GM19025 (cell line): ENCODE results near the gene CDC14B.
"Not testable (repeated sequence)": the region's sequence is repeated elsewhere in the genome, so short reads cannot be mapped to it uniquely, and the experiment has no call there.

Source experiments
- ATAC-seq: cut with Tn5 transposase; IDR thresholded peaks from one replicate; pipeline ENCODE4 v1.9.1; 2021; ENCODE audit warnings: mild to moderate bottlenecking, low read depth, moderate library complexity; ENCODE audit not compliant: unreplicated experiment

CDC14B gene

DNA sequence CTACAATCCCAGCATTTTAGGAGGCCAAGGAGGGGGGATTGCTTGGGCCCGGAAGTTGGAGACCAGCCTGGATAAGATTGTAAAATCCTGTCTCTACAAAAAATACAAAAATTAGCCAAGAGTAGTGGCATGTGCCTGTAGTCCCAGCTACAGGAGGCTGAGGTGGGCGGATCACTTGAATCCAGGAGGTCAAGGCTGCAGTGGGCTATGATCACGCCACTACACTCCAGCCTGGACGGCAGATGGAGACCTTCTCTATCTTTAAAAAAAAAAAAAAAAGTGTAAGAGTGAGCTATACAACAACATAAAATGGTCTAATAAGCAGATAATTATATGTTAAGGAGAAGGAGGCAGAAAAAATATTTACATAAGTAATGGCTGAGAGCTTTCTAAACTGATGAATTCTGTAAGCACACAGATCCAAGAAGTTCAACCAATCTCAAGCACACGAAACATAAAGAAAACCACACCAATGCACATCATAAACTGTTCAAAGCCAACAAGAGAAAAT is 23.0 kb downstream of the CDC14B start:
- no peak for ATAC-seq

DNA sequence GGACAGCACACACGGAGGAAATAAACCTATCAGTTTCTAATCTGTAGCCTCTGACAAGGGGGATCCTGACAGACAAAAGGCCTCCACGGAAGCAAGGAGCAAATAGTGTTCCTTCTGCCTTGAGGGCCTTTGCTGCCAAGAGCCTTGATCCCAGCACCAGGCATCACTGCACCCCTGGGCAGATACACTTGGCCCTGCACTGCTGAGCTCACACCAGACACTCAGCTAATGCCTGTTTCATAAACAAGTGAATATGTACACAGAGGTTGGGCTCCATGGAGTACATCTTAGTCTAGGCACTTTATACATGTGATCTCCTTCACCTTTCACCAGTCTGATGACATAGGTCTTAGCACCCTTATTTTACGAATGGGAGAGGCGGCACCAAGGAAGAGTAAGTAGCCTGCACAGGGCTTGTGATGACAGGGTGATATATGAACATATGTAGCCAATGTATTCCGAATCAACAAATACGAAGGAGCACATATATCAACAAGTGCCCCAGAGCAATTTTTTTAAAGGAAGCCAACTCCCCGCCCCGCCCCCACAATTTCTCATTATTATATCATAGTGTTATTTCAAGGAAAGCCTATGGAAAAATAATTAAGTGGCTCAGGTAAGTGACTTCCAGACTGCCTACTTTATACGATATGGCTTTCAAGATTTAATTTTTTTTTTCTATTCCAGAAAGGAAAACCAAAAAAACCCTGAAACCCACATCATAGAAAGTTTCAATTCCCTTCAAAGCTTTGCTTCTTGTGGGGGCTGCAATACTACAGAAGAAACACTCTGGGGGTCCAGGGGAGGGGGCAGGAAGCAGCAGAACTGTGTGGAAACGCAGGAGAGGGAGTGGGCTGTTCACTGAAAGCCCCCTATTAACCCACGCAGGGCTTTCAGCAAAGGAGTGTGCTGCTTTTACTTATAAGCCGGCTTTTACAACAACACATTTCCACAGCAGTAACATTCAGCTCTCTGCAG is 32.0 kb downstream of the CDC14B start:
- ATAC-seq = no peak

DNA sequence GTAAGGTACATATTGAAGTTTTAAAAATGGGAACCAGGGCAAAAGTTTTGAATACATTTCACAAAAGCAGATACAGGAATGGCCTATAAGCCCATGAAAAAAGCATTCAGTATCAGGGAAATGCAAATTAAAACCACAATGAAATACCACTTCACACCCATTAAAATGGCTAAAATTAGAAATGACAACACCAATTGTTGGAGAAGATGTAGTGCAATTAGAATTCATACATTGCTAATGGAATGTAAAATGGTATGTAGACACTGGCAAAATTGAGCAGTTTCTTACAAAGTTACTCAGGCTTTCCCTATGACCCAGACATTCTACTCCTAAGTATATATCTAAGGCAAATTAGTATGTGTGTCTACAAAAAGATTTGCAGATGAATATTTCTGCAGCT is 34.2 kb downstream of the CDC14B start:
- no peak for ATAC-seq

DNA sequence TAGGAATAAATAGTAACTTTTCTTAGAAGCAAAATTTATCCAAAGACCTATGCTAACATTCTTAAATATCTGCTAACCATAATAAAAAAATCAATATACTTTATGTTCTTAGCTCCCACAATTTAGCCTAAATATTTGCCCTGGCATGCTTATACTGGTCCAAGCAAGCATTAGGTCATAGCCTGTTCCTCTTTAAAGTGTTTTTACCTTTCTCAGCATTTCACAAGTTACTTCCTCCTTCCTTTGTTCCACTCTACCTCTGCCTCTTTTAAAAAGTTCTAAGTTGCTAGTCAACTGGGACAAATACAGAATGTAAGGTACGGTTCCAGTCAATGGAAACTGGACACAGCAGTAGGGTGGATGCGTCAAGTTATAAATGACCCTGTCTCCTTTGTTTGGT is 37.4 kb downstream of the CDC14B start:
- ATAC-seq = not testable (repeated sequence)

DNA sequence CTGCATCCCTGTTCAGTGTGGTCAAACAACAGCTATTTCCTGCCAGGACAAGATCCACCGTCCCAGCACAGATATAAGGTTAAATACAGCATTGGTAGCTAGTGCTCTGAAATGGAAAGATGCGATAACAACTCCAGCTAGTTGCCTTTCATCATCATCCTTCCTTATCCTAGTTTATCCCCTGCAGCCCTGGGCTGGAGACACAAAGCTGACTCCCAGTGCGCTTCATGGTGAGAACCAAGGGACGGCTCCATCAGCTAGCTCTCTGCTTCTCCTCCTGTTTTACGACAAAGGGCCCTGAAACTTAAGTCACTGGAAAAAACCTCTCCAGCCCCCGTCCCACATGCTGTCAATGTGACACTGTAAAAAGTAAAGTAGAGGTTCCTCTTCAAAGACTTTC is 37.9 kb downstream of the CDC14B start:
- ATAC-seq = no peak

DNA sequence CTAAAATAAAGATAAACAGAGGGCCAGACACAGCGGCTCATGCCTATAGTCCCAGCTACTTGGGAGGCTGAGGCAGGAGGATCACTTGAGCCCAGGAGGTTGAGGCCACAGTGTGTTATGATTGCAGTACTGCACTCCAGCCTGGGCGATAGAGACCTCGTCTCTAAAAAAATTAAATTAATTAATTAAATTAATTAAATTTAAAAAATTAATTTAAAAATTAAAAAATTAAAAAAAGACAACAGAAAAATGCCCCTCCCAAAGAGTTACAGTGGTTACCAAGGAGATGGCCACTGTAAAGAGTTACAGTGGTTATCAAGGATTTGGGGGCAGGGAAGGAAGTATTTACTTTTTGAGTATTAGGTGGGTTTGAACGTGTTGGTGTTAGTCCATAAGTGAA is 38.3 kb downstream of the CDC14B start:
- ATAC-seq = no peak

DNA sequence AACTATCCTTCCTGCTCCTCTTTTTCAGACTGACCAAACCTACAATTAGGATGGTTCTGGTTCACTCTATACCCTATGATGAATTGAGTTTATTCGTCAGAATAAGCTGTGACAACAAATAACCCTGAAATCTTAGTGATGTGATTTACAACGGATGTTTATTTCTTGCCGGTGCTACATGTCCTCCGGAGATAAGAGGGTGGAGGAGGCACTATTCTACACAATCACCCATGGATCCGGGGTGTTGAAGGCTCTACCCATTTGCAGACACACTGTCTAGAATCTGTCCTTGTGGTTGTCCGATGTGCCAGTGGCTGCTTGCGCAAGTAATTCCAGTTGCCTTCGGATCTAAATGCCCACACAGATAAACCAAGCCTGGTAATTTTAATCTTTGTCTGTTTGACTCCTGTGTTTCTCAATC is 44.7 kb downstream of the CDC14B start:
- no peak for ATAC-seq

DNA sequence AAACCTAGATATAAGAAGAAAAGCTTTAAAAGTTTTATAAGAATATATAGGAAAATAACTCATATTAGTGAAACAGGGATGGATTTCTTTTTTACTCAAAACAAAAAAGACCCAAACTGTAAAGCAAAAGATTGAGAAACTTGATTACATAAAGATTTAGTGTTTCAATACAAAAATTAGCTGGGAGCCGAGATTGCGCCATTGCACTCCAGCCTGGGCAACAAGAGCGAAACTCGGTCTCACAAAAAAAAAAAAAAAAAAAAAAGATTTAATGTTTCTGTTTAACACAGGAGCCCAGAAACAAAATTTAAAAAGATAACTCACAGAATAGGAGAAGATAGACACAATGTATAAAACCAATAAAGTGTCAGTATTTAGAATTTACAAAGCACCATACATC is 45.2 kb downstream of the CDC14B start:
- no peak for ATAC-seq

DNA sequence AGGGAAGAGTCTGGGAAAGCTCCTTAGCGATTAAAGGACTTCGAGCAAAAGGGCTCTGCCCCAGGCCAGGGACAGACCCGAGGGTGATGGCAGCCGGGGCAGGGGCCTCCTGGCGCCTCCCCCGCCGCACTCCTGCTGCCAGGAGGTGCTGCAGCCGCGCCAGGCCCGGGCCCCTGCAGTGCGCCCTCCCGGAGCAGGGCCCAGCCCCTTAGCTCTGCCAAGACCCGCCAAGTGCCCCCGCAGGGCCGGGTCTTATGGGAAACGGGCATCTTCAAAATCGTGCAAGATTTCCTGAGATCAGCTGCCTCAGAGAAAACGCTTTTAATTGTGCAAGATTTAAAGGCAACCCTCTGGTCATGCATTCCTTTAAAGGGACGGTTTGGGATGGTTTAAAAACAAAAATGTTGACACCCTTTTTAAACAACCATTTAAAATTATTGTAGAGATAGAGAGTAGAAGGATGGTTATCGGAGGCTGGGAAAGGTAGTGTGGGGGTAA is 52.4 kb downstream of the CDC14B start:
- ATAC-seq = peak; percentile 35

DNA sequence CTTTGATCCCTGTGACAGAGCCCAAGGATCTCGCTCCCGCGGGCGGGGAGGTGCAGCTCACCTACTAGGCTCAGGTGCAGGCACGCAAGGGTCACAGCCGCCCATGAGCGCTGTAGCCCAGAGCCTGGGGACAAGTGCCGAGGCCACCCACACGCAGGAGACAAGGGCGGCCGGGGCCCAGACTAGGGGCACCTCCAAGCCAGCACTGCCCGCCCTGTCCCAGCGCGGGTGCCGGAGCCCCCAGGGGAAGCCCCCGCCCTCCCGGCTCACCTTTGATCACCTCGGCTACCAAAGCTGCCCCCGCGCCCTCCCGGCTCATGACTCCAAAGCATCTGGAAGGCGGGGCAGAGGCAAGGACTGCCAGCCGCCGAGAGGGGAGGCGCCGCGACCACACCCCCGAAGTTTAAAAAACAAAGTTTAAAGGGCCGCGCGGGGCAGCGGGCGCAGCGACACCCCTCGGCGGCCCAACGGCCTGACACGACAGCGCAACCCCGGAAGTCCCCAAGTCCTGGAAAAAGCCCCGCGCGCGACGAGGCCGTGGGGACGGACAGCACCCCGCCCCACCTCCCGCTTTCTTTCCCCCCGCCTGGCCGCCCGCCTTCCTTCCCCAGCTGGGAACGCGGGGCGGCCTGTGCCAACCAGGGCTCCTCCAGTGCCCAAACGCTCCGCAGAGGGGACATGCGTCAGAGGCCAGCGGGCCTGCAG is 53.0 kb downstream of the CDC14B start:
- peak; percentile 85 for ATAC-seq

DNA sequence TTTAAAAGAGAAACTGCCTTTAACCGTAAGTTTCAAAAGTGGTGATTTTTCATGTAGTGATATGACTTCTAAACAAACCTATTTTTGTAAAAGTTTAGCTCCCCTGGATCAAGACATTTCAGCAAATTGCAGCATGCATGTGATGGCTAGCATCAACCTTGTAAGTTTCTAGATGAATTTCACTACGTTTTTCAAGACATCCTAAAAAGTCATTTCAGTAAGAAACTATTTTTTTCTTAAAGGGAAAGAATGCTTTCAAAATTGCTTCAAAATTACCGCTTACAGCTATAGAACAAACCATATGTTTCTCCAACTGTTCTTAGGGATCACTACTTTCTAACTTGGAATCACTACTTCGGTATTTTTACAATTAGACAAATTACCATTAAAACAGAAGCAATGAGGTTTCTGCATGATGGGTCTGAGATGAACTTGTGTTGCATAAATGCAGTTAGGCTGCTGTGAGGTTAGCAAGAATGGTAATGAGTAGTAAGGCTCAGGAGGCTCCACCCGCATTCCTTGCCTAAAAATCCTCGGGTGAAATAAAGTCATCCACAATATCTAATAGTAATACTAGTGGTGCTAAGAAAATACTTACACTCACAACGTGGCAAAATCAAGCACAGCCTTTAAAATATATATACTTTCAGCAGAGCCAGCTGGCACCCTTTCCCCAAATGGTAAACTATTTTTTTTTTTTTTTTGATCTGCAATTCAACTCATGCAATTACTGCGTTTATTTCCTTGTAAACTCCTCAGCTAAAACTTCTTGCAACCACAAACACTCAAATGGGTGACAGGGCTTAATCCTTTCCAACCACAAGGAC is 53.8 kb downstream of the CDC14B start:
- no peak for ATAC-seq

DNA sequence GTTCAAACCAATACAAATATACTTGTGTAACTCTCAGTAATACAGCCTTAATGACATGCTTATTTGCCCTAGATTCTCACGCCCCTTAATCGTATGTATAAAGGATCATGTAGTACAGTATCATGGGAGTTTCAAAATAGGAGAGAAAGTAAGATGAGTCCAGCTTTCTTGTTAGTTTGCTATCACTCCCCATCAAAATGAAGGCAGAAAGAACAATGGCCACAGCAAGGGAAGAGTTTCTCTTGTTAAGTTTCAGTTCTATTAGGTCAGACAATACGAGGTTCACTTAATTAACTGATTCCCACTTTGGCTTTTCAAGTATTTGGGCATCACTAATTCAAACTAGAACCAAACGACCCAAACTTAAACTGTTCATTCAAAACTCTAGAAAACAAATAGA is 55.4 kb downstream of the CDC14B start:
- ATAC-seq = no peak

DNA sequence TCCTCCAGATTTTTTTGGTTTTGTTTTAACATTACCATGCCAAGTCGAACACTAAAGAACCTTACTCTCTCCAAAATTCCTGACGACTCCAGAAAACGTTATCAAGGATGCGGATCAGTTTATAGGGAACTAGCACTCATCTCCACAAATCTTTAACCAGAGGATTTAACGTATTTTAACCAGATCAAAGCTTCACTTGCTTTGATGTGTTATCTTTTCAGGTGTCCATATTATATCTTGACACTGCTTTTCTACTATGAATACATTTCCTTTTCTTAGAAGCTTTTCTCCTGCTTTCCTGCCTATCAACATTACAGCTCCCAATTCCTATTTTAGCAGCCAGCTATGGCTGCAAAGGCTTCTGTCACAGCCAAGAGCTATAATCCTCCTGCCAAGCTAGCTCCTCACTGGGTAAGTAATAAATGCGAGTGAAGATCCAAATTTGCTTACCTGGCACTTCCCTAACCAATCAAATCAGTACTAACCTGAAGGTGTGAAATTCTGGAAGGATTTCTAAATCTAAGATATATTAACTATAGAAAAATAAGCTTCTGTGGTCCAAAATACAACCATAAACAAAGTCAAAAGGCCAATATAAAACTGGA is 60.2 kb downstream of the CDC14B start:
- ATAC-seq = no peak

DNA sequence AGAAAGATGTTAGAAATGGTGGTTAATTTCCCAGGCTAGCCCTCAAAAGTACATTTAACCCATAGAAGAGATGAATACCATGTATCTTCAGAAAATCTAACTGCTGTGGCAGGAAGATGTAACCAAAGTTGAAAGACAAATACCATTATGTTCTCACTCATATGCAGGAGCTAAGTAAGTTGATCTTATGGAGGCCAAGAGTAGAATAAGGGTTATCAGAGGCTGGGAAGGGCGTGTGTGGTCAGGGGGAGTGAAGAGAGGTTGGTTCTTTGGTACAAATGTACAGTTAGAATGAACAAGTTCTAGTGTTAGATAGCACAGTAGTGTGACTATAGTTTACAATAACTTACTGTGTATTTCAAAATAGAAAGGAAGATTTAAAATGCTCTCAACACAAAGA is 61.7 kb downstream of the CDC14B start:
- no peak for ATAC-seq

DNA sequence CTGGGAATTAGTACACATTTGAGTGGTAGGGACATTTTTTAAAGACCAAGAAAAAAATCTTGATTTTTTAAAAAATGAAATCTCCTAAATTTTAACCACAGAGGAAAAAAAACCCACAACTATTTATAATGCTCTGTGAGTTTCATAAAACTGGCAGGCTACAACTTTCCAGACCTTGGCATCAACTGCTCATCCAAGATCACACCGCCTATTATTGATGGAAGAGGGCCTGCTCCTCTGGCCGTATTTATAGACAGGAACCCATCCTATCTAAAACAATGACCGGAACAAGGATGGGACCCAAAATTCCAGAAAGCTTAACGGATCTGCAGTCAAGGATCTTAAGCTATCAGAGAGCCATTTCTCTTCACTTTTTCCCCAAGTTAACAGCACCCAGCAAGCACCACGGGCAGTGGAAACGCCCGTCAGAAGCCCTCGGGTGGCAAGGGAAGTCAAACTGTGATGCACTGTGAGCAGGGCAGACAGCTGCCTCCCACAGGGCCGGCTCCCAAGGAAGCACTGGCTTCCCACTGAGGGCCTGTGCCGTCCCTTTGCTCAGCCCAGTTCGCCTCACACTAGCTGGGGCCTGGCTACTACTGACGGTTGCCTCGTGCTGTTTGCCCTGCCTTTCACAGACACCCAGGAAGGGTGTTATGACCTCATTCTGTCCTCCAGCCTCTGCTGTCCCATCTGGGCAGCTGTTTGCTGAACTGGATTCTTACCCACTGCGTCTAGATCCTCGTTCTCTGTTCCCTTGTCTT is 62.8 kb downstream of the CDC14B start:
- ATAC-seq = no peak

DNA sequence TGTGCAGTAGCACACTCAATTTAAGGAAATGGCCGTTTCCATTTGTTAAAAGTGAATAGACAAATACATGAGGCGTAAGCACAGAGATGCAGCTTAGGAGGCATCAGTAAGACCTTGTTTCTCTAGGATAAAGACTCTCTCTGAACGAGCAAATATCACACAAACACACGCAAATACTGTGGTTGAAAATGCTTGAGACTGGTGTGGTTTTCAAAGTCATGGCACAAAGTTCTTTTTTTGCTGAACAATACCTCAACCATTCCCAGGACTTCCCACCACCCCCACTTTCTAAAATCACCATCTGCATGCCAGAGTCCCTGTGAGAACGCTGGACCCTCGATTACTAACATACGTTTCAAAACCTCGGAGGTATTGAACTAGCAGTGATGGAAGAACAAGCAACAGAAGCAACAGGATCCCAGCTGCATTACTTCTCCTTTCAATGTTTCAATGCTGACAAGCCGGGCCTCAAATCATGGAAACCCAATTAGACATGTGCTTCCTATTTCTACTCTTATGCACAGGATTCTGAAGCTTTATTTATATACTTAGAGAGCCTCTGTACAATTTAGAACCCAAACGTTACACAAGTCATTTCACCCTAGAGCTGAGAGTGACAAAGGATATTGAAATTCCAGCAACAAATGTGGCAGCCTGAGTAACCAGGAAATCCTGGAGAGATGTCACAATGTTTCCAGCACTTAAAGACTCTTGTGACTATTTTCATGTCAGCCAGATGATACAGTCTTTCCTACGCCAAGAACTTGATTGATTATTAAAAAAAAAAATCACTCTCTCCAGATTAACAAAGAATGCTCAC is 63.9 kb downstream of the CDC14B start:
- ATAC-seq = no peak

DNA sequence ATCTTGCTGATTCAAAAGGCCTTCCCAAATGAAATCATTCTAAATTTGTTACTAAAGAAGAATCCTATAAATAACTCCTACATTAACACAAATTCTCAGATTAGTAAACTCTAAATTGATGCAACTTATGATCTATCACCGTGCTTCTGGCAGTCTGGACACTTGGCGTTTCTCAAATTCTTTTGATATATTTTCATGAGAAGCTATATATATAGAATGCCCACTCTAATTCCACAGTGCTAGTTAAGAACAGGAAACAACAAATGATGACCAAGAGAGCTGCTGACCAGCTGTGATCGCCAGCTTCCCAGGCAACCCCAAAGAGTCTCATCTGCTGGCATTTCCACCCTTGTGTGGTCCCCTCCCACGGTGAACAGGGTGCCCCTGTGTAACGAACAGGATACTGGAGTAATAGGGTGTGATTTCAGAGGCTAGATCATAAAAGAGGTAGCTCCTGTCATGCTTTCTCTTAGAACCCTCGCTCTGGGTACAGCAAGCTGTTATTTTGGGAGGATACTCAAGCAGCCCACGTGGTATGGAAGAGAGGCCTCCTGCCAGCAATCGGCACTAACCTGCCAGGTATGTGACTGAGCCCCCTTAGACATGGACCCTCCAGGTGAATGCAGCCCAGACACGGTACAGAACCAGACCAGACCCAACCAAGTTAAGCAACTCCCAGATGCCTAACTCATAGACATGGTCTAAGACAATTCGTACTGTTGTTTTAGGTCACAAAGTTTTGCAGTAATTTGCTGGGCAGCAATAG is 64.7 kb downstream of the CDC14B start:
- no peak for ATAC-seq

DNA sequence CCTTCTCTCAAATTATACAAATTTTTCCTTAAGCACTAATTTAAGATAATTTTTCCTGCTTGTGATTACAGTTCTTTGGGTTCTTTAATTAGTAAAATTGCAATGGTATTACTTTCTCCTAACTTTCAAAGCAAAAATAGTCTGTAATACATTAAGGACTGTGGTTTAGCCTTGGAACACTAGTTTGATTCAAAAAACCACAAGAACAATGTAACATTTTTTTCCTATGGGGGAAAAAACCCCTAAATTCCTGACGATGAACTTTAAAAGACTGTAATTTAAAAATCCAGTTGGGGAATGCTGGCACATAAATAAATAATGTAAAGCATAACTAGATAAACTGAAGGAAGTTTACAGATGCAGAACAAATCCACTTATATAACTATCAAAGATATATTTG is 65.3 kb downstream of the CDC14B start:
- ATAC-seq = no peak
